ENCODE data around the gene PFKM.

DNA sequence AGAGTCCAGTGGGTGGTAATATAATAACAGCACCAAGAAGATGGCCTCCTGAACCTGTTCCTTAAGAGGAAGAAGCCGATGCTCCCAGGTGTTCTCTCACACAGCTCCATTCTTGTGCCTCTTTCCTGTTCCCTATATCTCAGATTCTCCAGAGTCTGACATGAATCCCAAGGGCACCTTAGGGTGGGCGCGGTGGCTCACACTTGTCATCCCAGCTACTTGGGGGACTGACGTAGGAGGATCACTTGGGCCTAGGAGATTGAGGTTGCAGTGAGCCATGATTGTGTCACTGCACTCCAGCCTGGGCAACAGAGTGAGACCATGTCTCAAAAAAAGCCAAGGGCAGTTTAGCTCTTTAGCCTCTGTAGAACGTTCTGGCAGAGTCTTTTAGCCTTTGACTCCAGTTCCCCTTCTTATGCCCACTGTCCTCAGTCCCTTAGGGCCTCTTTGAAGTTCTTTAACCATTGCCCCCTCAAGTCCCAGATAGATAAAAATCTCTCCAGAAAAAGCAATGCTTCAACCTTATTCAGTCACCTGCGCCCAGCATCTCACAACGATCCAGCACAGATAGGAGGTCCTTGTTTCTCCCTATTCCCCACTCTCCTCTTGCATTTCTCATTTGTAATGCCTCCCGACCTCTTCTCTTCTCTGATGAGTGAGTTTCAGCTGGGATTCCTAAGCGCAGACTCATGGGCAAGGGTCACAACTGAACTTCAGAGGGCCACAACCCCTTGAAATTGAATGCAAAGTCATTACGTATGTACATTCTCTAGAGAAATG, 68.9 kb downstream of the PFKM start:
- TF ChIP-seq, protein P1, sequence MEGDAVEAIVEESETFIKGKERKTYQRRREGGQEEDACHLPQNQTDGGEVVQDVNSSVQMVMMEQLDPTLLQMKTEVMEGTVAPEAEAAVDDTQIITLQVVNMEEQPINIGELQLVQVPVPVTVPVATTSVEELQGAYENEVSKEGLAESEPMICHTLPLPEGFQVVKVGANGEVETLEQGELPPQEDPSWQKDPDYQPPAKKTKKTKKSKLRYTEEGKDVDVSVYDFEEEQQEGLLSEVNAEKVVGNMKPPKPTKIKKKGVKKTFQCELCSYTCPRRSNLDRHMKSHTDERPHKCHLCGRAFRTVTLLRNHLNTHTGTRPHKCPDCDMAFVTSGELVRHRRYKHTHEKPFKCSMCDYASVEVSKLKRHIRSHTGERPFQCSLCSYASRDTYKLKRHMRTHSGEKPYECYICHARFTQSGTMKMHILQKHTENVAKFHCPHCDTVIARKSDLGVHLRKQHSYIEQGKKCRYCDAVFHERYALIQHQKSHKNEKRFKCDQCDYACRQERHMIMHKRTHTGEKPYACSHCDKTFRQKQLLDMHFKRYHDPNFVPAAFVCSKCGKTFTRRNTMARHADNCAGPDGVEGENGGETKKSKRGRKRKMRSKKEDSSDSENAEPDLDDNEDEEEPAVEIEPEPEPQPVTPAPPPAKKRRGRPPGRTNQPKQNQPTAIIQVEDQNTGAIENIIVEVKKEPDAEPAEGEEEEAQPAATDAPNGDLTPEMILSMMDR (IDR thresholded peaks at IDR 0.05; ENCODE audit: low read depth, low read length) = no peak
- TF ChIP-seq EZH2phosphoT487 (IDR thresholded peaks at IDR 0.05; ENCODE audit: low read depth) = no peak

Measured in OCI-LY3 (cell line).